SU-DHL-6 (cell line): Measurements from ENCODE around the gene CD200.

ENCODE experiments used
- H2AFZ ChIP-seq: fragments of 200-600 bp; sonication (generic); 2 replicates; pipeline ENCODE4 v1.6.1; 2014; ENCODE audit warnings: low read depth, mild to moderate bottlenecking, moderate library complexity, mixed read lengths, antibody characterized with exemption, low read length; ENCODE audit not compliant: severe bottlenecking
- H3F3A ChIP-seq: fragments of 200-600 bp; shearing (Covaris generic); 2 replicates; pipeline ENCODE4 v1.6.0; 2016; ENCODE audit warnings: antibody characterized with exemption, mild to moderate bottlenecking; ENCODE audit not compliant: insufficient read depth
- H3K27ac ChIP-seq: fragments of 200-600 bp; sonication (generic); 2 replicates; pipeline ENCODE4 v1.5.1; 2016; ENCODE audit warnings: low read depth, mild to moderate bottlenecking, low read length, moderate library complexity, mixed read lengths
- H3K27me3 ChIP-seq: fragments of 200-600 bp; sonication (generic), shearing (Covaris generic); 2 replicates; pipeline ENCODE4 v1.6.0; 2014; ENCODE audit warnings: mild to moderate bottlenecking, low read length
- H3K36me3 ChIP-seq: fragments of 200-600 bp; sonication (generic); 2 replicates; pipeline ENCODE4 v1.6.1; 2014; ENCODE audit warnings: mild to moderate bottlenecking, low read length, mixed read lengths
- H3K4me2 ChIP-seq: fragments of 300-600, 200-600 bp; shearing (Covaris generic), sonication (generic); 2 replicates; pipeline ENCODE4 v1.6.0; 2014; ENCODE audit warnings: low read length, low read depth, mild to moderate bottlenecking; ENCODE audit not compliant: poor library complexity, severe bottlenecking
- H3K4me3 ChIP-seq: fragments of 200-600 bp; sonication (generic); 2 replicates; pipeline ENCODE4 v1.5.1; 2014; ENCODE audit warnings: antibody characterized with exemption, low read length, mild to moderate bottlenecking, mixed read lengths; ENCODE audit not compliant: insufficient read depth, poor library complexity, severe bottlenecking
- H3K79me2 ChIP-seq: fragments of 200-600 bp; sonication (generic); 2 replicates; pipeline ENCODE4 v1.6.1; 2014; ENCODE audit warnings: mild to moderate bottlenecking, low read length, moderate library complexity; ENCODE audit not compliant: insufficient read depth
- H3K9ac ChIP-seq: fragments of 200-600 bp; sonication (generic); 2 replicates; pipeline ENCODE4 v1.7.0; 2014; ENCODE audit warnings: mild to moderate bottlenecking, low read length
- H3K9me2 ChIP-seq: fragments of 200-600 bp; sonication (generic); replicated peaks from 2 replicates; pipeline ENCODE4 v1.6.1; 2014; ENCODE audit warnings: low read length; ENCODE audit not compliant: insufficient read depth
- H3K9me3 ChIP-seq: fragments of 200-600 bp; sonication (generic); 2 replicates; pipeline ENCODE4 v1.6.1; 2014; ENCODE audit warnings: low read length, mixed read lengths; ENCODE audit not compliant: insufficient read depth
- H4K20me1 ChIP-seq: fragments of 200-600 bp; sonication (generic); 2 replicates; pipeline ENCODE4 v1.6.1; 2014; ENCODE audit warnings: low read depth, mild to moderate bottlenecking, antibody characterized with exemption, low read length, moderate library complexity, mixed read lengths
- EZH2phosphoT487 ChIP-seq: fragments of 200-600 bp; sonication (generic), shearing (Covaris generic); conservative IDR thresholded peaks from 2 replicates; pipeline ENCODE4 v1.6.1; 2018; ENCODE audit warnings: mild to moderate bottlenecking, antibody characterized with exemption, low read length, moderate library complexity, mixed read lengths
- TF ChIP-seq, protein P1 (sequence below): fragments of 200-600 bp; sonication (generic); IDR thresholded peaks from one replicate; pipeline ENCODE4 v1.5.1; 2017; ENCODE audit warnings: antibody characterized with exemption, mild to moderate bottlenecking, low read length, moderate library complexity; ENCODE audit not compliant: insufficient read depth, poor library complexity, severe bottlenecking

The CD200 gene

DNA sequence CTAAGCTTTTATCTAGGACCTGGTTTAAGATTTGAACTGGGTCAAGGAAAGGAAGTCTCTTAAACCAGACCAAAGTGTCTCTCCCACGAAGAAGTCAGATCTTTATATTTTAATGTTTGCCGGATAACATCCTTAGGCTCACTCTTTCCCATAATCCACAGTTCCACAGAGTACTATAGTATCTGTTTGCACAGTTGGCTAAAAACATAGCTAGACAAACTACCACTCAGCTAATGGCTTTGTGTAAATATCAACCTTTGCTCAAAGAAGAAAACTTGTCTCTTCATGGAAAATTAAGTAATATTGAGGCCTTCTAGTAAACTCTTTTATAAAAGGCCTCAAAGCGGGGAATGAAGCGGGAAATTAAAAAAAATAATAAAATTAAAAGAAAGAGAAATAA lies 25.4 kb upstream of the CD200 start:
- no peaks in the 10 kb centered on the region for H3K27me3 ChIP-seq
- H3F3A ChIP-seq: no peaks in the 10 kb centered on the region
- H3K9ac ChIP-seq: no peak overlapping the region
- TF ChIP-seq, protein P1, sequence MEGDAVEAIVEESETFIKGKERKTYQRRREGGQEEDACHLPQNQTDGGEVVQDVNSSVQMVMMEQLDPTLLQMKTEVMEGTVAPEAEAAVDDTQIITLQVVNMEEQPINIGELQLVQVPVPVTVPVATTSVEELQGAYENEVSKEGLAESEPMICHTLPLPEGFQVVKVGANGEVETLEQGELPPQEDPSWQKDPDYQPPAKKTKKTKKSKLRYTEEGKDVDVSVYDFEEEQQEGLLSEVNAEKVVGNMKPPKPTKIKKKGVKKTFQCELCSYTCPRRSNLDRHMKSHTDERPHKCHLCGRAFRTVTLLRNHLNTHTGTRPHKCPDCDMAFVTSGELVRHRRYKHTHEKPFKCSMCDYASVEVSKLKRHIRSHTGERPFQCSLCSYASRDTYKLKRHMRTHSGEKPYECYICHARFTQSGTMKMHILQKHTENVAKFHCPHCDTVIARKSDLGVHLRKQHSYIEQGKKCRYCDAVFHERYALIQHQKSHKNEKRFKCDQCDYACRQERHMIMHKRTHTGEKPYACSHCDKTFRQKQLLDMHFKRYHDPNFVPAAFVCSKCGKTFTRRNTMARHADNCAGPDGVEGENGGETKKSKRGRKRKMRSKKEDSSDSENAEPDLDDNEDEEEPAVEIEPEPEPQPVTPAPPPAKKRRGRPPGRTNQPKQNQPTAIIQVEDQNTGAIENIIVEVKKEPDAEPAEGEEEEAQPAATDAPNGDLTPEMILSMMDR: no peak
- TF ChIP-seq EZH2phosphoT487: no peak
- H3K4me3 ChIP-seq: no peak overlapping the region
- H3K9me2 ChIP-seq: no peaks in the 10 kb centered on the region
- H3K36me3 ChIP-seq: no peaks in the 10 kb centered on the region
- no peaks in the 10 kb centered on the region for H3K9me3 ChIP-seq
- no peaks in the 10 kb centered on the region for H4K20me1 ChIP-seq
- no peak overlapping the region for H2AFZ ChIP-seq
- H3K27ac ChIP-seq: no peak overlapping the region
- no peak overlapping the region for H3K4me2 ChIP-seq
- no peaks in the 10 kb centered on the region for H3K79me2 ChIP-seq

- Histone ChIP-seq H4K20me1 (no peaks in the 10 kb centered on the region), H3K4me2 (no peak overlapping the region), H2AFZ (no peak overlapping the region), H3K9me3 (no peaks in the 10 kb centered on the region), H3K9me2 (no peaks in the 10 kb centered on the region), H3K36me3 (no peaks in the 10 kb centered on the region), H3K79me2 (no peaks in the 10 kb centered on the region), H3K27ac (no peak overlapping the region), H3K9ac (no peak overlapping the region), H3K4me3 (no peak overlapping the region), H3F3A (no peaks in the 10 kb centered on the region), H3K27me3 (no peaks in the 10 kb centered on the region)
- TF ChIP-seq EZH2phosphoT487: no peak
- TF ChIP-seq, protein P1: no peak
These were observed 24.6 kb upstream of the CD200 start for GRCh38 chr3:112308151-112308911.

GRCh38 chr3:112314649-112315048 lies 18.3 kb upstream of the CD200 start:
- no peaks in the 10 kb centered on the region for H3F3A ChIP-seq
- H3K9me3 ChIP-seq: peaks cover 9% of the 10 kb centered on the region; the same call in 1 of the 2 replicates
- H3K4me3 ChIP-seq: no peak overlapping the region
- H3K9me2 ChIP-seq: no peaks in the 10 kb centered on the region
- H3K27ac ChIP-seq: no peak overlapping the region
- TF ChIP-seq, protein P1: no peak
- TF ChIP-seq EZH2phosphoT487: no peak
- no peak overlapping the region for H3K9ac ChIP-seq
- H4K20me1 ChIP-seq: no peaks in the 10 kb centered on the region
- no peaks in the 10 kb centered on the region for H3K27me3 ChIP-seq
- peaks cover 9% of the 10 kb centered on the region; the same call in 1 of the 2 replicates for H3K36me3 ChIP-seq
- H3K79me2 ChIP-seq: no peaks in the 10 kb centered on the region
- H3K4me2 ChIP-seq: no peak overlapping the region
- no peak overlapping the region for H2AFZ ChIP-seq
